Activated CD8-positive, alpha-beta T cell treated with anti-CD3 and anti-CD28 coated beads for 36 hours (primary cell): ENCODE data around the gene ALG1. TPM values are rescaled to one million over a fixed set of nuclear protein-coding genes. Genes with fewer than 3 reads are reported as not detected.
"Not testable (repeated sequence)": the region's sequence is repeated elsewhere in the genome, so short reads cannot be mapped to it uniquely, and the experiment has no call there.

Source experiments
- ATAC-seq: fragments of 200-7000 bp; cut with Tn5 transposase; one replicate; pipeline ENCODE4 v1.10.0; 2021; ENCODE audit warnings: mild to moderate bottlenecking, moderate library complexity
- CTCF ChIA-PET: fragments of 350-600 bp; sonication (Branson Sonifier 250); formaldehyde crosslinking; loops from one replicate; lab custom pipeline; 2021; ENCODE audit warnings: antibody characterized with exemption; lab: Charles Lee
- POLR2A ChIA-PET: fragments of 350-600 bp; sonication (Branson Sonifier 250); formaldehyde crosslinking; loops from one replicate; lab custom pipeline; 2021; ENCODE audit warnings: antibody characterized with exemption; lab: Charles Lee
- DNase-seq: peaks from one replicate; pipeline ENCODE4 v3.0.0-alpha.2; 2020
- H3K27ac Mint-ChIP-seq: one replicate; pipeline ENCODE4 v1.8.0; 2021; ENCODE audit warnings: mild to moderate bottlenecking, mixed read lengths
- H3K27me3 Mint-ChIP-seq: one replicate; pipeline ENCODE4 v1.8.0; 2021; ENCODE audit warnings: mixed read lengths
- H3K36me3 Mint-ChIP-seq: one replicate; pipeline ENCODE4 v1.8.0; 2021; ENCODE audit warnings: low read depth, mixed read lengths
- H3K4me1 Mint-ChIP-seq: one replicate; pipeline ENCODE4 v1.8.0; 2021; ENCODE audit warnings: low read depth, mixed read lengths
- H3K4me3 Mint-ChIP-seq: one replicate; pipeline ENCODE4 v1.8.0; 2021; ENCODE audit warnings: mild to moderate bottlenecking, moderate library complexity, mixed read lengths
- H3K9me3 Mint-ChIP-seq: one replicate; pipeline ENCODE4 v1.8.0; 2021; ENCODE audit warnings: mixed read lengths
- intact Hi-C: fragments of 100-400 bp; cut with micrococcal nuclease; formaldehyde crosslinking; loops from one replicate; pipeline ENCODE4 v1.10.0; 2022
- total RNA-seq, 2 experiments: library from RNA; stranded (reverse); gene quantifications; one replicate each; pipeline ENCODE4 v1.2.3, GENCODE V29; 2021
- TF ChIP-seq, protein P1 (sequence below): fragments of 200-600 bp; IDR thresholded peaks from one replicate; pipeline ENCODE4 v1.8.0; 2022; ENCODE audit warnings: antibody characterized with exemption, mild to moderate bottlenecking

ALG1 gene
- total RNA-seq, 2 experiments from 2014 or later, result 16.8 to 17.2 TPM

DNA sequence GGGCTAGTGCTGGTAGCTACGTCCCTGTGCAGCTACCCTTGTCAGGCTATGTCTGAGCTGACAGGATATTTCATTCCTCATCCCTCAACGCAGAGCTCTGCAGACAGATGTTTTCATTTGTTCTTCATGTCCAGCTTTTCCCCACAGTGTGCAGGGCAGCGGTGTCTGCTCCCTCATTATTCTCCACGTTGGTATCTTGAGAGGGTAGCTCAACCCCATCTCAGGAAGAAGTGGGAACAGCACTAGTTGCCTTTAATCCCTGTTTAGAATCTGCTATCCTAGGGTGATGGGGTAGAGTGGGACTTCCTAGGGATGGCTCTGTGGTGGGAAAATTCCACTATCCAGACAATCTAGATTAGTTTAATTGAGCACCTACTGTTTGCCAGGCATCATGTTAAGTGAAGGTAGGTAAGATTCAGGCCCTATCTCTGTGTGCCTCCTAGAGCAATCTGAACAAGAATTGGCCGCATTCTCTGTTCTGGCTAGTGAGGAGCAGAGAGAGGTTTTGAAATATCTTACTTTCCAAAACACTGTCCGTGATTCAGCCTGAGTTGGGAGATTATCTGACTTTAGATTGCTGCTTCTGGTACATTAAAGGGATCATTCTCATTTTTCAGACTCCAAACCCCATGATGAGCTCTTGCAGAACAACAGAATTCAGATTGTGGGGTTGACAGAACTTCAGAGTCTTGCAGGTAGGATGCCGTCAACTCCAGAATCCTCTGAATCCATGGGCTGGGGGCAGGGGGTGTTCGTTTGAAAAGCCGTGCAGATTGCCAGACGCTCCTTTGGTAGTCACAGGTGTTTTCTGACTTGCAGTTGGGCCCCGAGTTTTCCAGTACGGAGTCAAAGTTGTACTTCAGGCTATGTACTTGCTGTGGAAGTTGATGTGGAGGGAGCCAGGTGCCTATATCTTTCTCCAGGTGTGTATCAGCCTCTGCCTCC, 963 bp downstream of the ALG1 start:
- intact Hi-C loops, result no loop called here
- Mint-ChIP-seq H3K4me1 (peaks cover 26% of the 10 kb centered on the region), H3K4me3 (peak overlapping the region; percentile 94), H3K36me3 (peaks cover 27% of the 10 kb centered on the region), H3K9me3 (no peaks in the 10 kb centered on the region), H3K27me3 (no peaks in the 10 kb centered on the region), H3K27ac (peak overlapping the region; percentile 96)
- TF ChIP-seq, protein P1, sequence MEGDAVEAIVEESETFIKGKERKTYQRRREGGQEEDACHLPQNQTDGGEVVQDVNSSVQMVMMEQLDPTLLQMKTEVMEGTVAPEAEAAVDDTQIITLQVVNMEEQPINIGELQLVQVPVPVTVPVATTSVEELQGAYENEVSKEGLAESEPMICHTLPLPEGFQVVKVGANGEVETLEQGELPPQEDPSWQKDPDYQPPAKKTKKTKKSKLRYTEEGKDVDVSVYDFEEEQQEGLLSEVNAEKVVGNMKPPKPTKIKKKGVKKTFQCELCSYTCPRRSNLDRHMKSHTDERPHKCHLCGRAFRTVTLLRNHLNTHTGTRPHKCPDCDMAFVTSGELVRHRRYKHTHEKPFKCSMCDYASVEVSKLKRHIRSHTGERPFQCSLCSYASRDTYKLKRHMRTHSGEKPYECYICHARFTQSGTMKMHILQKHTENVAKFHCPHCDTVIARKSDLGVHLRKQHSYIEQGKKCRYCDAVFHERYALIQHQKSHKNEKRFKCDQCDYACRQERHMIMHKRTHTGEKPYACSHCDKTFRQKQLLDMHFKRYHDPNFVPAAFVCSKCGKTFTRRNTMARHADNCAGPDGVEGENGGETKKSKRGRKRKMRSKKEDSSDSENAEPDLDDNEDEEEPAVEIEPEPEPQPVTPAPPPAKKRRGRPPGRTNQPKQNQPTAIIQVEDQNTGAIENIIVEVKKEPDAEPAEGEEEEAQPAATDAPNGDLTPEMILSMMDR, result no peak
- no peak for DNase-seq
- POLR2A ChIA-PET, result interaction anchor here (0.7 to 2.0 kb wide), 4 partner anchors 10 to 38 kb away, joined by 3 to 8 read pairs (median 4); no protein-coding TSS in a partner anchor
- ATAC-seq, result no peak
- CTCF ChIA-PET, result interaction anchor here (1.5 to 5.1 kb wide), 2 partner anchors 13 to 16 kb away, joined by 3 to 29 read pairs; no protein-coding TSS in a partner anchor

DNA sequence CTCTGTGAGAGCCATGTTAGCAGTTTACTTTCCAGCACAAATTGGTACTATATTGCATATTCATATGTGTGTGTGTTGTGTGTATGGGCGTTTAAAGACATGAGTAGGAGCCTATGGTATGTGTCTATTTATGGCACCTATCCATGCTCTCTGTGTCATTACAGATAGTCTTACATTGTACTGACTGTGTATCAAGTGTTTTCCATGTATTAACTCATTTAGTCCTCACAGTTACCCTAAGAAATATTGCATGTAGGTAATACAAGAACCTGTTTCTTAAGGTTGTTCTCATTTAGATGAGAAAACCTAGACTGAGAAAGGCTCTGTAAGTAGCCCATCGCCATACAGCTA, 1.6 kb downstream of the ALG1 start:
- H3K36me3 Mint-ChIP-seq, result peaks cover 30% of the 10 kb centered on the region
- peaks cover 26% of the 10 kb centered on the region for H3K4me1 Mint-ChIP-seq
- H3K27me3 Mint-ChIP-seq, result no peaks in the 10 kb centered on the region
- TF ChIP-seq, protein P1, result no peak
- CTCF ChIA-PET, result interaction anchor here (5.1 kb wide), 1 partner anchor 13 kb away, joined by 29 read pairs; no protein-coding TSS in a partner anchor
- ATAC-seq, result no peak
- intact Hi-C loops, result no loop called here
- POLR2A ChIA-PET, result no interaction called here
- H3K9me3 Mint-ChIP-seq, result no peaks in the 10 kb centered on the region
- peak overlapping the region; percentile 48 for H3K27ac Mint-ChIP-seq
- peak overlapping the region; percentile 94 for H3K4me3 Mint-ChIP-seq
- no peak for DNase-seq

DNA sequence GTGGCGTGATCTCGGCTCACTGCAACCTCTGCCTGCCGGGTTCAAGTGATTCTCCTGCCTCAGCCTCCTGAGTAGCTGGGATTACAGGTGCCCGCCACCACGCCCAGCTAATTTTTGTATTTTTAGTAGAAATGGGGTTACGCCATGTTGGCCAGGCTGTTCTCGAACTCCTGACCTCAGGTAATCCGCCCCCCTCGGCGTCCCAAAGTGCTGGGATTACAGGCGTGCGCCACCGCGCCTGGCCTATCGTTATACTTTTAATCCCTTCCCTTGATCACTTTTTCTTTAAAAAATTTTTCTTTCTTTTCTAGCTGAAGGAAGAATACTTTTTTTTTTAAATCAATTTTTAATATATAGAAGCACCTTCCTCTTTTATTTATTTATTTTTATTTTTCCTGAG, 2.1 kb downstream of the ALG1 start:
- H3K9me3 Mint-ChIP-seq, H3K27ac Mint-ChIP-seq, H3K4me3 Mint-ChIP-seq, ATAC-seq, H3K27me3 Mint-ChIP-seq, POLR2A ChIA-PET, intact Hi-C loops, DNase-seq: not testable (repeated sequence)
- peaks cover 26% of the 10 kb centered on the region for H3K4me1 Mint-ChIP-seq
- CTCF ChIA-PET, result interaction anchor here (5.1 kb wide), 1 partner anchor 12 kb away, joined by 29 read pairs; no protein-coding TSS in a partner anchor
- H3K36me3 Mint-ChIP-seq, result peaks cover 30% of the 10 kb centered on the region

DNA sequence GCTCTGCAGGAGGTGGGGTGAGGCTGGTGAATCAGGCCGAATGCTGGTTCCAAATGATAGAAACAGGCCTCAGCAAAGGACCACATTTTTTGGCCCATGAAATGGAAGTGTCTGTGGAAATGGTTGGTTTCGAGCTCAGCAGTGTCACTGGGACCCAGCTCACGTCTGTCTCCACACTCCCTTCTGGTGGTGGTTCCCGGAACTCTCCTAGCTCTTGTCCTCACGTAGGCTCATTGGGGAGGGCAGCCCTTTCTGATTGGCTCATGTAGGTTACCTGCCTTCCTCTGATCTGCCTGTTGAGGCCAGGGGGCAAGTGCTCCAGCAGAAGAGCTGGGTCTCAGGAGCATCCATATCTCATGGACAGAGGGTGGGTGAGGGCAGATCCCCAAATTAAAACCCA, 4.0 kb downstream of the ALG1 start:
- Mint-ChIP-seq H3K27ac (no peak overlapping the region), H3K4me1 (peaks cover 26% of the 10 kb centered on the region), H3K4me3 (no peak overlapping the region), H3K9me3 (no peaks in the 10 kb centered on the region), H3K27me3 (no peaks in the 10 kb centered on the region), H3K36me3 (peaks cover 34% of the 10 kb centered on the region)
- POLR2A ChIA-PET, result interaction anchor here (0.6 kb wide), 1 partner anchor 42 kb away, joined by 3 read pairs; the partner anchor contains the start of gene NAGPA
- intact Hi-C loops, result no loop called here
- CTCF ChIA-PET, result interaction anchor here (0.8 to 5.1 kb wide), 4 partner anchors 10 to 188 kb away, joined by 3 to 29 read pairs (median 4); no protein-coding TSS in a partner anchor
- ATAC-seq (no peak), DNase-seq (no peak)
- TF ChIP-seq, protein P1, result no peak

DNA sequence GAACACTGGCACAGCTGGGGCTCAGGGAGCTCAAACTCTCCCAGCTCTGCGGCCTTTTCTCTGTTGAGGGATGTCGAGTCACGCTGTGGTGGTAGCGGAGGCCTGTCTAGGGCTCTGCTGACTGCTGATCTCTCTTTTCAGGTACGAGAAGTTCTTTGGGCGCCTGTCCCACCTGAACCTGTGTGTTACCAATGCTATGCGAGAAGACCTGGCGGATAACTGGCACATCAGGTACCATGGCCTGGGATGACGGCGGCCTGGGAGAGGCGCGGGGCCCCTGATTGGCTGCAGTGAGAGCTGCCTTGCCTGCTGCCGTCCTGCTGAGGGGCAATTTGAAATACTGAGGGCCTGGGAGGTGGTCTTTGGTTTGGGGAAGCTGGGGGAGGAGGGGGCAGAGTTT, 5.7 kb downstream of the ALG1 start:
- no peaks in the 10 kb centered on the region for H3K27me3 Mint-ChIP-seq
- H3K27ac Mint-ChIP-seq, result no peak overlapping the region
- peaks cover 16% of the 10 kb centered on the region for H3K4me1 Mint-ChIP-seq
- ChIA-PET POLR2A (no interaction called here), CTCF (no interaction called here)
- ATAC-seq, result no peak
- no peak overlapping the region for H3K4me3 Mint-ChIP-seq
- H3K36me3 Mint-ChIP-seq, result peaks cover 34% of the 10 kb centered on the region
- no peak for DNase-seq
- TF ChIP-seq, protein P1, result no peak
- intact Hi-C loops, result no loop called here
- H3K9me3 Mint-ChIP-seq, result no peaks in the 10 kb centered on the region
